GM19193 (cell line): ENCODE measurements around the gene GALNT14.

Source experiments
- POLR2A ChIP-seq: IDR thresholded peaks from 4 replicates; pipeline ENCODE4 v1.6.1; 2011; ENCODE audit not compliant: insufficient read depth, insufficient read length; ENCODE audit errors: extremely low read depth

GALNT14 gene

GRCh38 chr2:30987566-30987965 lies 150.7 kb downstream of the GALNT14 start:
- TF ChIP-seq POLR2A: no peak

- no peak for TF ChIP-seq POLR2A
Measured at GRCh38 chr2:30986231-30986580, 152.0 kb downstream of the GALNT14 start.

GRCh38 chr2:30985493-30986230 lies 152.6 kb downstream of the GALNT14 start:
- no peak for TF ChIP-seq POLR2A

- TF ChIP-seq POLR2A: no peak
Measured at GRCh38 chr2:30984148-30984547, 154.1 kb downstream of the GALNT14 start.

GRCh38 chr2:30981510-30981909 lies 156.7 kb downstream of the GALNT14 start:
- no peak for TF ChIP-seq POLR2A

GRCh38 chr2:30981096-30981495 lies 157.1 kb downstream of the GALNT14 start:
- no peak for TF ChIP-seq POLR2A

- TF ChIP-seq POLR2A: no peak
Measured at GRCh38 chr2:30979822-30980245, 158.4 kb downstream of the GALNT14 start.

- no peak for TF ChIP-seq POLR2A
Measured at GRCh38 chr2:30978854-30979253, 159.4 kb downstream of the GALNT14 start.

- TF ChIP-seq POLR2A: no peak
Measured at GRCh38 chr2:30978044-30978443, 160.2 kb downstream of the GALNT14 start.

GRCh38 chr2:30975156-30975555 lies 163.1 kb downstream of the GALNT14 start:
- no peak for TF ChIP-seq POLR2A

GRCh38 chr2:30974554-30974953 lies 163.7 kb downstream of the GALNT14 start:
- no peak for TF ChIP-seq POLR2A

- TF ChIP-seq POLR2A: no peak
Measured at GRCh38 chr2:30974092-30974491, 164.1 kb downstream of the GALNT14 start.

- TF ChIP-seq POLR2A: no peak
Measured at GRCh38 chr2:30971231-30972025, 166.8 kb downstream of the GALNT14 start.

GRCh38 chr2:30968660-30969397 lies 169.4 kb downstream of the GALNT14 start:
- no peak for TF ChIP-seq POLR2A

GRCh38 chr2:30966786-30967185 lies 171.5 kb downstream of the GALNT14 start:
- no peak for TF ChIP-seq POLR2A
